Measurements from ENCODE around the gene VOPP1.
"Not testable (repeated sequence)": the region's sequence is repeated elsewhere in the genome, so short reads cannot be mapped to it uniquely, and the experiment has no call there.

Gene VOPP1, protein sequence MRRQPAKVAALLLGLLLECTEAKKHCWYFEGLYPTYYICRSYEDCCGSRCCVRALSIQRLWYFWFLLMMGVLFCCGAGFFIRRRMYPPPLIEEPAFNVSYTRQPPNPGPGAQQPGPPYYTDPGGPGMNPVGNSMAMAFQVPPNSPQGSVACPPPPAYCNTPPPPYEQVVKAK

DNA sequence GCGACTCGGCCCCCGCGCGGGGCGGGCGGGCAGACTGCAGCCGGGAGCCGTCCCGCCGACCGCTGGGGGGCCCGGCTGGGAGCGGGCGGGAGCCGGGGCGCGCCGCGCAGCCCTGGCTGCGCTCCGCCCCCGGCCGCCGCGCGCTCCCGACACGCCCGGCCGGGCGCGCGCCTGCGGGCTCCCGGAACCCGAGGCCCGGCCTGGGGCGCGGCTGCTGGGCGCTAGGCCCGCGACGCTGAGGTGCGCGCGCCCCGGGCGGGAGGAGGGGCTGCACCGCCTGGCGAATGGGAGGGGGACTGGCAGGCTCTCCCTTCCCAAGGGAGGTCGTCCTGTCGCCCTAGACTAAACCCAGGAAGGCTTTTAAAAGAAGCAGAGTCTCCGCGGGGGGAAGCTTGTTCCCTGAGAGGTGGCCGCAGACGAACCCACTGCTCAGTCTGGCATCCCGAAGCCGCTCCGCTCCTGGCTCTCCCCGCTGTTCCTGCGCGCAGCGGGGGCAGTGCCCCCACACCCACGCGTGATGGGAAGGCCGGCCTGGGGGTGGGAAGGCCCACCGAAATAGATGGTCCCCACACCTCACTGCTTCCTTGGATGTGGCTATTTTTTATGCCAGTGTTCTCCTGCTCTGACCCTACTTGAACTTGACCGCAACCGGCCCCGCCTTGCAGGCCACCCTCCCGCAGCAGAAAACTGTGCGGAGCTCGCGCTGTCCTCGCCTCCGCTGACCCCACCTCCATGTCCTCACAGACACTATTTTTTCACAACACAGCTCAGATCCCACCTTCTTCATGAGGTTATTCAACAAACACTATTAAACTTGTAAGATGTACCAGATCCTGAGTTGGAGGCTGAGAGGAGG, at the start of gene VOPP1:
Gene VOPP1, minus strand, starts transcription at position 125 of the 856 bp plus-strand sequence. CDS start 178 bp downstream, outside the sequence.
- DNase-seq (ENCODE audit: low read depth): peak; percentile 28

DNA sequence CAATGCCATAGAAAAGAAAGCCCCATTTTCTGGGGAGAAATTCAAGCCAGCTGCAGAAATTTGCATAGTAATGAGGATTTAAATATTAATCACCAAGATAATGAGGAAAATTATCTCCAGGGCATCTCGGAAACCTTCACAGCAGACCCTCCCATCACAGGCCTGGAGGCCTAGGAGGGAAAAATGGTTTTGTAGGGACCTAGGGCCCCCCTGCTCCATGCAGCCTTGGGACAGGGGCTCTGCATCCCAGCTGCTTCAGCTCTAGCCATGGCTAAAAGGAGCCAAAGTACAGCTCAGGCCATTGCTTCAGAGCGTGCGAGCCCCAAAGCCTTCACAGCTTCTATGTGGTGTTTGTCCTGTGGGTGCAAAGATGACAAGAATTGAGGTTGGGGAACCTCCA, 46.6 kb upstream of the VOPP1 start:
- no peak for DNase-seq (ENCODE audit: low read depth)

DNA sequence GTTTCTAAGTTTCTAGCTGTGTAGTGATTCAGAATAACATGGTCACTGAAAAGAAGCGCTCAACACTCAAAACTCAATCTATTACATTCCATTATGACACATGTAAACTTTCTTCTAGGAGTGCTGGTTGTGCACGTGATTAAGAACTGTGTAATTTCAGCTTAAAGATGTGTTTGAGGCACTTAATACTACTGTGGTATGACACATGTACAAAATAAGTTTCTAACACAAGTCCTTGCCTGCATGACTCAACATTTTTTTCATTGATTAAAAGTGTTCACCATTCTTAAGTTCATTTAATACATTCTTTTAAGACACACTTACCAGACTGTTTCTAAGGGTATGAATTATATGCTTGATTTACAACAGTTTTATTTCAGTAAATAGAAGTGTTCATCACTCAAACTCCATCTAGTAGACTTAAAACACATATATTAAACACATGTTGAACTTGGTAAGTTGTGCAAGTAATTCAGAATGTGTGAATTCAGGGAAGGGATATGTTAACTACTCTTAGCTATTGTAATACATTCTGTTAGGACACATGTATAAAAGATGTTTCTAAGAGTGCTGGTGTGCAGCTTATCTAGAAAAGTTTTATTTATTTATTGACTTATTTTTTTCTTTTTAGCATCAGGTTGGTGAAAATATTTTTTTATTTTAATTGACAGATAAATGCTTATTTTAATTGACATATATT, 42.2 kb upstream of the VOPP1 start:
- DNase-seq (ENCODE audit: low read depth): not testable (repeated sequence)

DNA sequence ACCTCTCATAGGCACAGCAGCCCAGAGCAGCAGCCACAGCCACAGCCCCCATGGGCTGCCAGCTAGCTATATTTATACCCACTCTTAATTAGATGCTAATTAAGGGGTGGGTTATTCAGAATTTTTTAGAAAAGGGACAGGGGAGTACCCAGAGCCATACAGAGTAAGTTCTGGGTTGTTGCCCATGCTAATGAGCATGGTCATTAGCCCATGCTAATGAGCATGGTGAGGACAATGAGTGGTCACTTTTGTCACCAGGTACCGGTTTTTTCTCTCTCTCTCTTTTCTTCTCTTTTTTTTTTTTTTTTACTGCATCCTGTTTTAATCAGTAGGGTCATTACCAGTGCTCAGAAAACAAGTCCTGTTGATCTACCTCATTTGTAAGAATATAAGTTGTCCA, 37.4 kb upstream of the VOPP1 start:
- DNase-seq (ENCODE audit: low read depth): not testable (repeated sequence)

DNA sequence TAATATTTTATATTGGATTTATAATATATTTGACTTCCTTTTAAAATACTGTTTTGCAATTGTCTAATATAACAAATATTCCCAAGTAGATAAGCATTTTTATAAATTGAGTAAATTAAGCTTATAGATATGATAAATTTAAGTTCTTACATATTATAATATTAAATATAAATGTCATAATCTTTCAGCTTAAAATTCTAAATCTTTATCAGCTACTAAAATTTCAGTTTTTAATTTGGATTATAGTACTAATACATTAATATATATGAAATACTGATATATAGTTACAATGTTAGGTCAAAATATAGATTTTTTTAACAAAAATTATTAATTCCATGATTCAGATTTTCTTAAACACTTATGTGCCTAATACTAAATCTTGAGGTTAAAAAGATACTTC, 33.4 kb upstream of the VOPP1 start:
- DNase-seq (ENCODE audit: low read depth): not testable (repeated sequence)

DNA sequence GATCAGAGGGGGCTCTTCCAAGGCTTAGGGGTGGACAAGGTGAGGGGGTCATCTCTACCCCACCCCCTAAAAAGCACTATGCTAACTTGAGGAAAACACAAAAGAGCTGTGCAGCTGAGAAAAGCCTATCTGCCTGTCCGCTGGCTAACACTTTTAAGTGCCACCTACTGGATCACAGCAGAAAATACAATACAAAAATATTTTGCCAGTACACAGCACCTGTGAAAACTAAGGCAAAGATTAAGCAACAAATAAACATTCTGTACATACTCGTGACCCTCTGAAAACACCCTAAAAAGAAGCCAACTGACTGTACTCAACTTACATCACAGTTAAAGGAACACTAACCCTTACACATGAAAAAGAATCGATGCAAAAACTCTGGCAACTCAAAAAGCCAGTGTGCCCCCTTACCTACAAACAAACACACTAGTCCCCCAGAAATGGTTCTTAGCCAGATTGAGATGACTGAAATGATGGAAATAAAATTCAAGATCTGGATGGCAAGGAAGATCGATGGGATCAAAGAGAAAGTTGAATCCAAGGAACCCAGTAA, 25.7 kb upstream of the VOPP1 start:
- not testable (repeated sequence) for DNase-seq (ENCODE audit: low read depth)

DNA sequence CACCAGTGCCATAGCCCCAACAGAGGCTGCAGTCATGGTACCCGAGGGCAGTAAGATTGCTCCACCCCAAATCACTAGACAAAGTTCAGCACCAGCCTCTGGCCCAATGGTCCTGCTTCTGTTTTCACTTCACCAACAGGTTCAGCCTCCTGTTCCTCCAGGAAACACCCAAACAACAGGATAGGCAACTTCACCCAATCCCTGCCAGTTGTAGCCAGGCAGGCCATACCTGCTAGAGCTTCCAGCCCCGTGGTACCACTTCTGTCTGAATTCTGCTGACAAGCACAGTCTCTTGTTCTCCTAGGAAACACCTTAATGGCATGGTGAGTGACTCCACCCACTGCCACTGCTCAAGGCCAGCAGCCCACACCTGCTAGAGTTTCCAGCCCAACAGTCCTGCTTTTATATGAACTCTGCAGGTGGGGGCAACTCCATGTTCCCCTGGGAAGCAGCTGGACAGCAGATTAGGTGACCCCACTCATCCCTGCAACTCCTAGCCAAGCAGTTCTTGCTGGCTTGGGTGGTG, 25.0 kb upstream of the VOPP1 start:
- not testable (repeated sequence) for DNase-seq (ENCODE audit: low read depth)

DNA sequence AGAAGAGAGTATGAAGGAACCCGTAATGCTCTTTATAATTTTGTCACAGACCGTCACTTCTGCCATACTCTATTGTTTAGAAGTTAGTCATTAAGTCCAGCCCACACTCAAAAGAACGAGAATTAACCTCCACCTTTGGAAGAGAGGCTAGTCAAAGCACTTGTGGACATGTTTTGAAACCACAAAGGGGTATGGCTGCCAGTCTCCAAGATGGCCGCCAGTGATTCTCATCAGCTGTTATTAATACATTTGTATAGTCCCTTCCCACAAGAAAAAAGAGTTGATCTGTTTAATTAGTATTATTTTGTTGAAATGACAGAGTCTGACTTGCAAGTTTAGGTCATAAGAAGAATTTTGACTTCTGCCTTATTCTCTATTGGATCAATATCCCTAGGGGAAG, 23.2 kb upstream of the VOPP1 start:
- DNase-seq (ENCODE audit: low read depth): no peak

DNA sequence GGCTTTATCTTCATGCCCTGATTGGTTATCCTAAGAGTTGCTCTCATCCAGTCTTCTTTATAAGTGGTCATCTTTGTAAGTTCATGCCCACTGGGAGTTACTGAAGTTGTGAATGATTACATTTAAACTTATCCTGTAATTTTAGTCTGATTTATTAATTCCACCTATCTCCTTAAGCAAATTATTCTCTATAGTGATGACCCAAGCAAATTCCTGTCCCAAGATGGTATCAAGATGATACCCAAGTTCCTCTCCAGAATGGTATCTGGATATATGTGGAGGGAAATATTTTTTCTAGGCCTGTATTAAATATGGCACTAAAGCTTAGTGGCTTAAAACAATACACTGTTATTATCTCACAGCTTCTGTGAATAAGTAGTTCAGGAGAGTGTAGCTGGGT, 22.6 kb upstream of the VOPP1 start:
- no peak for DNase-seq (ENCODE audit: low read depth)

DNA sequence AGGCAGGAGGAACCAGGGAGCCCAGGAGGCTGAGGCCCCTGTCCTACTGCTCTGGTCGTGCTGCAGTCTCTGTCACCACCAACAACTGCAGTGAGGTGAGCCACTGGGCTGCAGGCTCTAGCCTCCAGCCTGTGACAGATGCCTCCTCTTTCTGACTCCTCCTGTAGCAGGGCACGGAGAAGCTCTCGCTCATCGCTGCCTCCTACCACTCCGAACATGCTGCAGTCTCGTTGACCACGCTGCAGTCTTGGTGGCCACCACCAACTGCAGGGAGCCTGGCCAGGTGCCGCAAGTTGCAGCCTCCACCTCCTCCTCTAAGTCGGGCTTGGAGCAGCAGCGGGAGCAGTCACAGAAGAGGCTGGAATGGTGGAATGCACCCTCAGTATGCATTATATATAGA, 22.1 kb upstream of the VOPP1 start:
- no peak for DNase-seq (ENCODE audit: low read depth)

DNA sequence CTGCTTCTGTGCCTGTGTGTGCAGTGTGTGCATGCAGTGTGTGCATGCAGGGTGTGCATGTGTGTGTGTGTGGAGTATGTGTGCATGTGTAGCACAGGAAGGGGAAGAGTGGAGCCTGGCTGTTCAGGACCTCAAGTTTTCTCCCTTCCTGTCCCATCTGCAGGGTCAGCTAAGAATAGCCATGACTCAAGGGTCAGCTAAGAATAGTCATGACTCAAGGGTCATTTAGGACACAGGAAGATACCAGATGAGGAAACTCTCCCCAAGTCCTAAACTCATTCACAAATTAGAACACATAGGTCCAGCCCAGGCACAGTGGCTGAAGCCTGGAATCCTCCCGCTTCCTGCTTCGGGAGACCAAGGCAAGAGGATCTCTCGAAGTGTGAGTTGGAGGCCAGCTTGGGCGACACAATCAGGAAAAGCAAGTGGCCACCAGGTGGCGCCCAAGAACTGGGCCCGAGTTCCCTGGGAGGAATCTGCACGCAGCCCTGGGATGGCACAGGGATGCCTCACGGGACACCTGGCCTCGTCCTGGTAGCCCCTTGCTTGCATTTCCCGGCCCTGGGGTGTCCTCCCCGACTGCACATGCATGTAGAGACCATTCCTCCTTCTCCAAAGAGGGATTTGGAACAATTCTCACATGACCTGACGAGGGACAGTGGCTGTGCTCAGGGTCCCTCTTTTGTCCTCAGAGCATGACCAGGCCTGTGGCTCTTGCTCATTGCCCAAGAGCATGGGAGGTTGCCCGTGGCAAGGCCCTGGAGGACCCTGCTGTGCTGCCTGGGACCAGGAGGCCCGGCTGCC, 21.4 kb upstream of the VOPP1 start:
- no peak for DNase-seq (ENCODE audit: low read depth)

DNA sequence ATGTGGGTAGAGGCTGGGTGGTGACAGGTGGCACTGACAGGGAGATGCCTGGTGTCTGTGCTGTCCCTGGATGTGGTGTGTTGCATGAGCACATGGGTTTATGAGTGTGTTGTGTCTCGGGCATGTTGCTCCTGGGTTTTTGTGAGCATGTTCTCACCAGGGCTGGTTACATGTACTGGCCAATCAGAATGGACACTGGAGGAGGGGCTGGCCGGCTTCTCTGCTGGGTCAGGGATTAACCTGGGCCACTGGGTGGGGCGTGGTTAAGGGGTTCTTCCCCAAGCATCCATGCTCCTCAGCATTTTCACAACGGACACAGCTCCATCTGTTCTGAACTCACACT, 20.8 kb upstream of the VOPP1 start:
- no peak for DNase-seq (ENCODE audit: low read depth)

DNA sequence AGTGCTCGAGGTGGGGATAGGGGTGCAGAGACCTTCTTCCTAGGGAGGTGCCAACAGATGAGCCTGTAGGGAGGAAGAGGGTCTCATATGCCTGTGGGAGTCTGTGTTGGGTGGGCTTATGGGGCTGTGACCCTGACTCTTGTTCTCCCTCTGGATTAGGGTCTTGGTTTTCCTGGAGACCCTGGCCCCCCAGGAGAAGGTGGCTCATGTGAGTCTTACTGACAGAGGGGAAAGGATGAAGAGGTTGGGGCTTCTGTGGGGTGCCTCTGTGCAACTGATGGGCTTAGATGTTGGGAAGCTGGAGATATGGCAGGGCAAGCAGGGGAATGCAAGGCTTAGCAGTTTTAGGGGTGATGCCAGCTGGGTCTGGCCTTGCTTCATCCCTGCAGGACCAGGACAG, 20.2 kb upstream of the VOPP1 start:
- no peak for DNase-seq (ENCODE audit: low read depth)

DNA sequence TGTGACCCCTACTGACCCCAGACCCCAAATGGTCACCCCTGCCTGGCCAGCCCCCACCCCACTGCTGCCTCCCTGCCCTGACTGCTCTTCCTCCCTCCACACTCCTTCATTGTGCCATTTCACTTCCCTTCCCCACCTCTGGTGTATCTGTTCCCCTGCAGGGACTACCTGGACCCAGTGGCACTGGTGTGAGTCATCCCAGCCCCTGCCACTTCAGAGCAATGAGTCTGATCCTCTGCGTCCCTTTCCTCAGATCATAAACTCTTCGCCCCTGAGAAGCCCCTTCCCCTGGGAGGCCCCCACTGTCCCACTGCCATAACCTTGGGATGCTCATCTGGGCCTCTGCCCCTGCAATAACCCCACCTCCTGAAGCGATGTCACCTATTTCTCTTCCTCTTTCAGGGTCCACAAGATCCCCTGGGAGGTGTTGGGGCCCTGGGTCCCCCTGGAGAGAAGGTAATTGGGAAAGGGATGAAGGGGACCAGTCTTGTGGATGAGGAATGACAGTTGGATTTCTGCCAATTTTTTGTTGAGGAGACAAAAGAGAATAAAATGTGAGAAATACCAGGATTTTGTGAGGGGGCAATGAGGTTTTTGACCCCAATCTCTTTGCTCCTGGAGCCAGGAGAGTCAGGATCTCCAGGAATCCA, 19.1 kb upstream of the VOPP1 start:
- no peak for DNase-seq (ENCODE audit: low read depth)

DNA sequence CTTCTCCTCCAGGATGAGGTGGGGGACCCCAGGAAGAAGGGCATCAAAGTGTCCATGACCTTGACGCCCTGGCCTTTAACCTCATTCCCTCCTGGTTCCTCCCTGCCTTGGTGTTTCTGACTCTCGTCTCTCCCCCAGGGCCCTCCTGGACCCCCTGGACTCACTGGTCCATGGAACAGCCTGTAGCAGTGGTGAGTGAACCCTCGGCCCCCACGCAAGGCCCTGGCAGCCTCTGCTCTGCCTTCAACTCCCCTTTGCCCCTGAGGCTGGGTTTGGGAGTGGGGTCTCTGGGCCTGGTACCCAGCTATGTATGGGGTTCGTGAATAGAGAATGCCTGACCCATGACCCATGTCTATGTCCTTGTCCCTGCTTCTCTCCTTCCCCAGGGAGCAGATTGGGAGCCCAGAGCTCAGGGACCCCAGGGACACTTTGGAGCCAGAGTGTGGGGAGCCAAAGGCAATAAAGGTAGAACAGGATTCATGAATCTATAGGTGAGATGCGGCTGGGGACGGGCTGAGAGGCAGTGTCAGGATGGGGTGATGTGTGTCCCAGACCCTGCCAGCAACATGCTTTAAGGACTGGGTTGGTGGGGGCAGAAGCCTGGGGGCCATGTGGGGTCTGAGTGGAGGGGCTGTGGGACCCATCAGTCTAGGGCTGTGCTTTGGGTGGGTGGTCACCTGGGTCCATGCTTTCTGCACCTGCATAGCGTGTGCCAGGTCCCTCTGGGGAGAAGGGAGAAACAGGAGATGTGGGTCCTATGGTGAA, 18.4 kb upstream of the VOPP1 start:
- DNase-seq (ENCODE audit: low read depth): no peak

DNA sequence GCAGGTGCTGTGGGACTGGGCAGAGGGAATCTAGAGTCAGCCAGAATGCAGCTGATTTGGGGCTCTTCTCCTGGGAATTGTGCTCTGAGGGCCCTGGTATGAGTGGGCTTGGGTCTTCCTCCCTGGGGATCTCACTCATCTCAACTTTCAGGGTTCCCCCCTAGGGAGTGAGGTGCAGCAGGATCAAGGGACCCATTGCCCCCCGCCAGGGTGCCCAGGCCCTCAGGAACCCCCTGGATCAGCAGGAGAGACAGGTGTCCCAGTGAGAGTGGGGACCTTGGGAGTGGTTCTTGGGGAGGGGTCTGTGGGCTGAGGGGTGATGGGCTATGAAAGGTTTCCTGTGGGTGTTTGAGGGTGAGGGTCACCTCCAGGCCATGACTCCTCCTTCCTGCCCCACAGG, 17.6 kb upstream of the VOPP1 start:
- no peak for DNase-seq (ENCODE audit: low read depth)

DNA sequence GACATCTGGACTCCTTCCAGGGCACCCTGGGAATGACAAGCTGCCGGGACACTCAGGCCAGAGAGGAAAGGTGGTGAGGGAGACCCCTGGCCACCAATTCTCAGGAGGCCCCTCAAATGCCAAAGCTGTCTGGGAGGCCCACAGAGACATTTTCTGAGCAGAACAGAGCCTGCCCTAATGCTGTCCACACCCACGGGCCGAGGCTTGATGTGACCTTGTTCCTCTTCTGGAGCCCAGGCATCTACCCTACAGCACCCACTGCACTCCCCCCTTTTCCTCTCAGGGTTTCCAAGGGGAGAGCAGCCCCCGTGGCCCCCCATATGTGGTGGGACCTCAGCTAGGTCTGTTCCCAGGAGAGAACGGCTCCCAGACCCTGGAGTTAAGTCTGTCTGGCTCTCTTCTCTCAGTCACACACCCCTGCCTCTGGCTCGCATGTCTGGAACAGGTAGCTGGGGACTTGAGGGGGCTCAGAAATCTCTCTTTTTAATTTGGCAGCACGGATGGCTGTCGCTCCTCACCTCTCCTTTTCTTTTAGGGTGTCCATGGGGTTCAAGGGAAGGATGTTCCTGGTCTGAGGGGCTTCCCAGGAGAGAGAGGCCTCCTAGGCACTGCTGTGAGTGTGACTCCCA, 16.8 kb upstream of the VOPP1 start:
- DNase-seq (ENCODE audit: low read depth): no peak

DNA sequence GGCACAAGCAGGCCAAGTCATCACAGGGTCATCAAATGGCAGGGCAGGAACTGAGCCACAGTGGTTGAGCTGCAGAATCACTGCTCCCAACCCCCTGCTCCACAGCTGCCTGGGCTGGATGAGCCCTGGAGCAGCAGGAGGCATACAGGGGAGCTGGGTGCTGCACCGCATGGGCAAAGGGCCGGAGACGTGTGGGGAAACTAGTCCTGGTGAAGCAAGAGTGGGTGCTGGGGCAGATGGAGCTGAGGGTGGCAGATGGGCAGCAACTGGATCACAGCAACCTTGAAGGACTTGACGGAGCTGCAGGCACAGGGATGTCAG, 16.0 kb upstream of the VOPP1 start:
- DNase-seq (ENCODE audit: low read depth): no peak

DNA sequence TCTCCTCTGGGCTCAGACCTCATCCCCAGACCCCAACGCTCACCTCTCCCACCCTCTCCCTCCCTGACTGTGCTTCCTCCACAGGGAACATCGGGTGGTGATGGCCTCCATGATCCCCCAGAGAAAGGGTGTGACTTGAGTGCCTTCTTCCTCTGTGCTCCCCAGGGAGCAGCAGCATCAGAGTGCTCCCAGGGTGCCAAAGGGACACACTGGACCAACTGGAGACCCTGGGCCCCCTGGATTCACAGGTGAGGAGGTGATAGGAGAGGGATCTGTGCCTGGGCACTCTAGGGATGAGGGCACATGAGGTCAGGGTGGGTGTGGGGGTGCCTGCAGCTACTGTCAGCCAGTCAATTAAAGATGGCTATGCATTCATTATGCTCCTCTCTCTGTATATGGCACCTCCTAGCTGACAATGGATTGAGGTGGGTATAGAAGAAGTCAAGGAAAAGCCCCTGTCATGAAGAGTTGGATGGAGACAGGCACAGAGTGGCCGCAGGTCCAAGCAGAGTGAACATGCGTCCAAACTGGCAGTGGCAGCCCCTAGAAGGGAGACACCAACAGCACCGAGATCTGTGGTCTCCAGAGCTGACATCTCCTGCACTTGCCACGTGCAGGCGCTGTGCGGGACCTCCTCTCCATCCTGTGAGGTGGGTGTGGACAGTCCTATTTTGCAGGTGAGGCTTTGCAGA, 15.5 kb upstream of the VOPP1 start:
- no peak for DNase-seq (ENCODE audit: low read depth)

DNA sequence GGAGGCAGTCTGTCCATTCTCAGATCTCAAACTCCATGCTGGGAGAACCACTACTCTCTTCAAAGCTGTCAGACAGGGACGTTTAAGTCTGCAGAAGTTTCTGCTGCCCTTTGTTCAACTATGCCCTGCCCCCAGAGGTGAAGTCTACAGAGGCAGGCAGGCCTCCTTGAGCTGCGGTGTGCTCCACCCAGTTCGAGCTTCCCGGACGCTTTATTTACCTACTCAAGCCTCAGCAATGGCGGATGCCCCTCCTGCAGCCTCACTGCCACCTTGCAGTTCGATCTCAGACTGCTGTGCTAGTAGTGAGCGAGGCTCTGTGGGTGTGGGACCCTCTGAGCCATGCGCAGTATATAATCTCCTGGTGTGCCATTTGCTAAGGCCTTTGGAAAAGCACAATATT, 10.4 kb upstream of the VOPP1 start:
- DNase-seq (ENCODE audit: low read depth): not testable (repeated sequence)
